GM23248 (cell line): ENCODE data around the gene FITM1.

ENCODE experiments used
- EZH2 ChIP-seq: fragments of 200-600 bp; sonication (generic); IDR thresholded peaks from 2 replicates; pipeline ENCODE4 v1.6.1; 2018; ENCODE audit warnings: antibody characterized with exemption, mild to moderate bottlenecking; ENCODE audit not compliant: insufficient read depth, poor library complexity, severe bottlenecking
- EZH2phosphoT487 ChIP-seq: fragments of 200-600 bp; sonication (generic); IDR thresholded peaks from 2 replicates; pipeline ENCODE4 v1.6.1; 2018; ENCODE audit warnings: antibody characterized with exemption, moderate library complexity, mild to moderate bottlenecking, low read depth; ENCODE audit not compliant: insufficient read depth

GRCh38 chr14:24177041-24177825 is 46.8 kb downstream of the FITM1 start:
- TF ChIP-seq EZH2 (no peak), EZH2phosphoT487 (no peak)
